TTC549 (cell line): Measurements from ENCODE around the gene BLOC1S1.

Experiments
- FAIRE-seq: peaks from 2 replicates; lab custom pipeline; 2012; peaks lifted over from hg19 to GRCh38; lab: Jason Lieb, UNC

BLOC1S1 gene

DNA sequence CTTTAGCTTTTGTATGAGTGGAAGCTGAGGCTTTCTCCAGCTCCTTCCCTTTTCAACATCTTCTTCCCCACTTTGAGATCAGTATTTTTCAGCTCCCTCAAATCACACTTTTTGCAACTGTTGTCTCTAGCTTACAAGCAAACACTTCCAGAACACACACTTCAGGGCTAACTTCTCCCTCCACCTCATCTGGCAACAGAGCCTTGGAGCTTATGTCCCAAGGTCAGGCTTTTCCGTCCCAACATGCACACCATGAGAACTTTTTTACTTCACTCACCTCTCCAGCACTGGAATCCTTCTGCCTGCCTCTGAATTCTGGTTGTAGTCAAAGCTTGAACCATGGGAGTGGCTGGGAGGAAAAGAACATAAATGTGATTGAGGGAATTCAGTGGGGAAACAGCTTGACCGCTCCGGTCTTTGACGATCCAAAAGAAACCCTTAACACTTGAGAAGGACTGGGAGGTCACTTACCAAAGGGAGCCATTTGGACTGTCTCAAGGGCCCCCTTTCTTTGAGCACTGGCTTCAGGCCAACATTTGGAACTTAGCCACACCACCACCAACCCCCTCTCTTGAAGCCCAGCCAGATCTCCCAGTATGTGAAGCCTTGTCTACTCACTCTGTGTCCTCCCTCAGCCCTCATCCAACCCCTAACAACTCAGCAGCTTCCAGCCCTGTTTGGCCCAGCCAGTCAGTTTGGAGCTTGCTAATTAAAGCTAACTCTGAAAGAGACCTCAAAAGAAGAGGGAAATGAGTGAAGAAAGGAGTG, 3.9 kb upstream of the BLOC1S1 start:
- no peak for FAIRE-seq

DNA sequence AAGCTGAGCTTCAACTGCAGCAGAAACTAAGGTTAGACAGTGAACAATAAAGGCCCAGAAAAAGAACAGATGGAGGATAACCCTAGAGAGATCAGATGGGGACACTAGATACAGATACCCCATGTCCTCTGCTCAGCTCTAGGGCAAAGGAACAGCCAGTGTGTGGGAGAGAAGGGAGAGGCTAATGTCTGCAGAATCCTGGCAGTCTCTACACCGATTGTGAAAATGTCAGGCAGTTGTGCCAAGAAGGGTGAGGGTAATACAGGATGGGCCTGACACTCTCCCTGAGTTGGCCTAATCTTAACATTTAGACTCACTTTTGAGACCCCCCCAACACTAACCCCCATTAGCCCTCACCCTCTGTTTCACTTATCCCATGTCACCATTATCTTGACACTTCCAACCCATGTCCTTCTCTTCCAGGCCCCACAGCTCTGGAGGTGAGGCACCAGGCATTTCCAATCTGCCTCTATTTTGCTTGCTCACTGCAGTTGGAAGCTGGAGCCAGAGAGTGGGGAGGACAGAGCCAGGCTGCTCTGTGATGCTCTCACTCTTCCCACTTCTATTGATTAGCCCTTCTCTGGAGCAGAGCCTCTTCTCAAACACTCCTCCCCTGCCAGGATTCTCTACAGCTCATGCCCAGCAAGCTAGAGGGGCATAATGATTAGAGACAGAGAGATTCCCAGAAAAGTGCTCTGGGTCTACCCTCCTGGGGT, 3.0 kb upstream of the BLOC1S1 start:
- no peak for FAIRE-seq

DNA sequence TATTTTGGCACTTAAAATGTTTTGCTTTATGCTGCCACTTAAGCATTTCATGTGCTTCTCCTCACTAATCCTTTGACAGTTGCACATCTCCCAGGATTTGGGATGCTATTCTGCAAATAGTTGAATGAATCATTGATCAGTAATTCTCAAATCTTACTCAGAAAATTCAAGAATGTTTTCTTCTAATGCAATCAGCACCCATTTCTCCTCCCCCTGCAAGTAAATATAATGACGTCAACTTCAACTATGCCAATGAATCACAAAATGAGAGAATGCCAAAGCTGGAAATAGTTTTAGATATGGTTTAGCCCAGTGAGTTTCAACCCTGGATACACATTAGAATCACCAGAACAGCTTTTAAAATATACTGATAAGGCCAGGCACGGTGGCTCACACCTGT, 2.1 kb upstream of the BLOC1S1 start:
- no peak for FAIRE-seq

DNA sequence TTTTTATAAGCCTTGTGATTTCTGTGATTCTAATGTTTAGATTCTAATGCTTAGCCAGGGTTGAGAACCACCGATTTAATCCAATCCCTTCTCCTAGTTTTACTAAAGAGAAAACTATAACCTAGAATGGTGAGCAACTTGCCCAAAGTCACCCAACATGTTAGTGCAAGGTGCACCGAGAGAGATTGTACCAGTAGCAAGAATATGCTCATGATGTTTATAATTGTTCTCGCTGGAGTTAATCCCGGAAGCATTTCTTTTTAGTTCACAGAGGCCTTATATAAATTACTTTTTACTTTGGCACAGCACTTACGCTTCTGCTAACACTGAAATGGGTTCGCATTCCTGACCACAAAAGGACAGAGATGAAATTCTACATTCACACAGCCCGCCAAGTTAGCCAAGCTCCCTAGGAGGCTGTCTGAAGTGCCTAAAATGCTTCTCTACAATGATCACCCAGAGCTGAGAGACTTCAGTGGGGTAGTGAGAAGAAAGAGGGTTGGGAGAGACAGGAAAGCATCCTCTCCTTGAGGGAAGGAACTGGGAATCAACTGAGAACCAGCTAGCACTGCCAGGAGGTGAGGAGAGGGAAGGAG, 579 bp upstream of the BLOC1S1 start:
- no peak for FAIRE-seq

DNA sequence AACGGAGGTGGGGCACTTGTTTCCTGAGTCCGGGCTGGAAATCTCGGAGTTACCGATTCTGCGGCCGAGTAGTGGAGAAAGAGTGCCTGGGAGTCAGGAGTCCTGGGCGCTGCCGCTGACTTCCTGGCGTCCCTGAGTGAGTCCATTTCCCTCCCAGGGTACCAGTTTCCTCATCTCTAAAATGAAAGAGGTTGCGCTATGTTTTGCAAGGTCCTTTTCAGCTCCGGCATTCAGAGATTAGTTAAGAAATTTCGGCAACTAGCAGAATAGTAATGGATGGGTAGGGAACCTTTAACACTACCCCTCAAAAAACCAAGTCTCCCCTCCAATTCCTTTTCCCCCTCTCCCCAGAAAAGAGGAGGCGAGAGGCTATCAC, 724 bp downstream of the BLOC1S1 start:
- FAIRE-seq, result no peak

DNA sequence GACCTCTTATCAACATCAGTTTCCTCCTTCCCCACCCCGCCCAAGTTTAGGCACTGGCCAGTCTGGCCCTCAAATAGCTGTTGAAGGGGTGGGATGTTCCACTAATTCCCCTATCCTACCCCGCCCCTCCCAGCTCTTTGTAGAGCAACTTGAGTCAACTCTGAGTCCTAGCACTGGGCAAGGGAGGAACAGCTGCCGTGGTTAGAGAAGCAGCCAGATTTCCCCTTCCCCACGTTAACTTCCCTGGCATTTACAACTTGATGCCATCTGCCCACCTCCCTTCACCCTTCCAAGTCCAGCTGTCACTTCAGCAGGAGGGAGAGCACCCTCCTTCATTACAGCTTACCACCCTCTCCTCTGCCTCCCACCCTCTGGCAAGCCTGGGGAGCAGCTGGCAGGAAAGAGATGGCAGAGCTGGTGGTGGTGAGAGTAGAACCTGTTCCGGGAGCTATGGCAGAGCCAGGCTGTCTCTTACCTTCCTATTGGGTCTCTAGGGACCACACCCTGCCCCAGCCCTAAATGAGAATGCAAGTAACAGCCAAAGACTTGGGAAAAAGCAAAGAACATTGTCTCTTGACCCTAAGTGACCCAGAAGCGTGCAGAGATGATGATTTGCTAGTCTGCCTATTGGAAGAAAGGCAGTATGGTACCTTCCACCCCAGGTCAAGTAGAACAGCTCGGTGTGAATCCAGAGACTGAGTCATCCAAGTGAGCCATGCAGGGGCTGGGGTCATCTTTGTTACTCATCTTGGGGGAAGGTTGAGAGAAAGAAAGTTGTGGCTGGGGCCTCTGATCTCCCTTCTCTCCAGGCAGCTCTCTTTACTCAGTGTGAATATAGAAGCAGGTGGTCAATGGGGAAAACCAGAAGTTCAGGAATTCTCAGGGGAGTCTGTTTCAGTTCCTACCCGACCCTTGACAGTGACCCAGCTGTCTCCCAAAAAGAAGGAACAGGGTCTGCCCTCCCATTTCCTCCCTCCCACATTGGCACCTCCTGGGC, 1.5 kb downstream of the BLOC1S1 start:
- no peak for FAIRE-seq

DNA sequence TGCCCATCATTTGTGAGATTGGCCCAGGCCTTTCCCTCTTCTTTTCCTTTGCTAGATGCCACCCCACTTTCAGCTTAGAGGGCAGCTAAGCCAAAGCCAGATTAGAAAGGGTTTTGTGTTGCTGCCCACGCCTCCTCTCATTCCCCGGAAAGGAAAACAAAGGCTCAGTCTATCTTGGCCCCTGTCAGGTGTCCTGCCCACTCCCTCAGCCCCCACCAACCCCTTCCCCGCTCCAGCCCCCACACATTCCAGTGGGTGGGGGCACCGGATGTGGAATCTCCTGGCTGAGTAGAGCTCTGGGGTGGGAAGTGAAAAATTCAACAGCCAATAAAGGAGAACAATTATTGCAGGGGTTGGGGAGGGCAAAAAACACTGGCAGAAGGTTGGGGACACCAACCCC, 2.2 kb downstream of the BLOC1S1 start:
- no peak for FAIRE-seq

DNA sequence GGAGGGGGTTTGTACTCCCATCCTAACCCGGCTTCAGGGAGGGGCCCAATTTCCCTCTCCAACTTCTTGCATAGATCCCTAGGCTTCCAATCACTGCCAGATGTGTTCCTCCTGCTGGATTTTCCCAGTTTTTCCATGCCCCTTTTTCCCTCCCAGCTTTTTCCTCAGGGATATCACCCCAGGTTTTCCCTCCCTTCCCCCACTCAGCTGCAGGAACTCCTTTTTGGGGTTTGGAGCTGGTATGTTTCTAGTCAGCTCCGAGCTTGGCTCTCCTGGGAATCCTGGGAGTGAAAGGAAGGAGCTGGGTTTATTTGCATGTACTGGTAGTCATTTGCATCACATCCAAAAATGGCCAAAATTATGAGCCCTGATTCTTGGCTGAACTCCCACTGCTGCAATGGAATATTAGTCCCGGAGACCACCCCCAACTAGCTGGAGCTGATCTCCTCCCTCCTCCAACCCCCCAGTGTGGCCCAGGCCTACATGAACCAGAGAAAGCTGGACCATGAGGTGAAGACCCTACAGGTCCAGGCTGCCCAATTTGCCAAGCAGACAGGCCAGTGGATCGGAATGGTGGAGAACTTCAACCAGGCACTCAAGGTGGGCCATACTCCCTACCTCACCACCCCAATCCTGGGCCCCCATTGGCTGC, 2.9 kb downstream of the BLOC1S1 start:
- FAIRE-seq, result no peak

DNA sequence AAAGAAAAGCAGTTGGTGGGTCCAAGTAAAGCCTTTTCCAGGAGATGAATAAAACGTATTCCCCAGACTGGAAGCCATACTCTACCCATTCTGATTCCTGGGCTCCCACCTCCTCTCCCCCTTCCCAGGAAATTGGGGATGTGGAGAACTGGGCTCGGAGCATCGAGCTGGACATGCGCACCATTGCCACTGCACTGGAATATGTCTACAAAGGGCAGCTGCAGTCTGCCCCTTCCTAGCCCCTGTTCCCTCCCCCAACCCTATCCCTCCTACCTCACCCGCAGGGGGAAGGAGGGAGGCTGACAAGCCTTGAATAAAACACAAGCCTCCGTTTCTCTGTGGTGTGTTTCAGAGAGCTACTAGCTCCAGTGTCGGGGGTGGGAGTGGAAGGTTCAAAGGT, 3.5 kb downstream of the BLOC1S1 start:
- FAIRE-seq, result no peak

DNA sequence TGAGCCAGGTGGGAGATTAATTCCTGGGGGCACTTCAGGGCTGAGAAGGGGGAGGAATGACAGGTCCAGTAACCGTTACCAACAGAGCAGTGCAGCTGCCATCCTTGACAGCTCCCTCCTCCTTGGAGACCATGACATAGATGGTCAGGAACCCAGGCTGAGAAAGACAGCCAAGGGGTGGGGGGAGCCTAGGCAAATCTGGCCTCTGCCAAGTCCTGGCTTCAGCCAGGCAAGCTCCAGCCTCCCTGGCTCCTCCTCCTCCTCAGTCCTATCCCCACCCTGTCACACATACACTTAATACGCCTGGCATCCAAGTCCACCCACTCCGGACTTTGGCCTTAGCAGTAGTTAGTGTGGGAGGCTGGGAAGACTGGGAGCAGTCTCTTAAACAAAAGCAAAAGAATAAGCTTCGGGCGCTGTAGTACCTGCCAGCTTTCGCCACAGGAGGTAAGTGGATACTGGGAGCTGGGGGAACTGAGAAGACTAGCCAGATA, 4.3 kb downstream of the BLOC1S1 start, which contains the start of gene RDH5:
Gene RDH5 (plus strand): TSS at position 323 of the 494 bp plus-strand sequence. CDS start 792 bp downstream, outside the sequence.
- FAIRE-seq, result no peak

DNA sequence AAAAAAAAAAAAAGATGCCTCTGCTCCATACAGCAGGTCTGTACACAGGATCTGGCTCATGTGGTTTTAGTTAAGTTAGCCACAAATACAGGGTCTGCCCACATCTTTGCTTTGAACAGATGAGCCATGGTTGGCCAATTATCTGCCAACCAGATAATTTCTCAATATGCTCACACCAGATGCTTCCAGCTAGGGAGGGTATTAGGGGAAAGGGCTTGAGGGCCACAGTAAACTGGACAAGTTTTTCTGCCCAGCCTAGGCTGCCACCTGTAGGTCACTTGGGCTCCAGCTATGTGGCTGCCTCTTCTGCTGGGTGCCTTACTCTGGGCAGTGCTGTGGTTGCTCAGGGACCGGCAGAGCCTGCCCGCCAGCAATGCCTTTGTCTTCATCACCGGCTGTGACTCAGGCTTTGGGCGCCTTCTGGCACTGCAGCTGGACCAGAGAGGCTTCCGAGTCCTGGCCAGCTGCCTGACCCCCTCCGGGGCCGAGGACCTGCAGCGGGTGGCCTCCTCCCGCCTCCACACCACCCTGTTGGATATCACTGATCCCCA, 5.1 kb downstream of the BLOC1S1 start:
- no peak for FAIRE-seq

DNA sequence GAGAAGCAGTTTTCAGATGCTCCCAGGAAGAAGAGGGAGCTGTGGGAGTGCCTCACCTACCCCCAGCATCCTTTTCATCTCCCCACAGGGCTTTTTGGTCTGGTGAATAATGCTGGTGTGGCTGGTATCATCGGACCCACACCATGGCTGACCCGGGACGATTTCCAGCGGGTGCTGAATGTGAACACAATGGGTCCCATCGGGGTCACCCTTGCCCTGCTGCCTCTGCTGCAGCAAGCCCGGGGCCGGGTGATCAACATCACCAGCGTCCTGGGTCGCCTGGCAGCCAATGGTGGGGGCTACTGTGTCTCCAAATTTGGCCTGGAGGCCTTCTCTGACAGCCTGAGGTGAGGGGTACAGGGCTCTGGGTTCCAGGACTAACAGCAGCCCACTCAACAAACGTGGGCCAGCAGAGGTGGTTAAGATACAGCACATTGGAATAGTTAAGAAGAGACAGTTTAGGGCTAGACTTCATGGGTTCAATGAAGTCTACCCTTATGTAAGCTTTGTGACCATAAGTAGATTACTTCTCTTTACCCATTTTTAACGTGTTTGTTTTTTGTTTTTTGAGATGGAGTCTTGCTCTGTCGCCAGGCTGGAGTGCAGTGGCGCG, 5.9 kb downstream of the BLOC1S1 start:
- no peak for FAIRE-seq

DNA sequence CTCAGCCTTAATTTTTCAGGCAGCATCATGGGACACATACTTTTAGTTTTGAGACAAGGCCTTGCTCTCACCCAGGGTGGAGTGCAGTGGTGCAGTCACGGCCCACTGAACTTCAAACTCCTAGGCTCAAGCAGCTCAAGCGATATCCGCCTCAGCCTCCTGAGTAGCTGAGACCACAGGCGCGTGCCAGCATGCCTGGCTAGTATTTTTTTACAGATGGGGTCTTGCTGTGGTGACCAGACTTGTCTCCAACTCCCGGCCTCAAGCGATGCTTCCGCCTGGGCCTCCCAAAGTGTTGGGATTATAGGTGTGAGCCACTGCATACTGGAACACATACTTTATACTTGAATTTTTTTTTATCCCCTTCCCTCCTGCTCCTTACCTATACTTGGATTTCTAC, 7.1 kb downstream of the BLOC1S1 start:
- FAIRE-seq, result no peak

DNA sequence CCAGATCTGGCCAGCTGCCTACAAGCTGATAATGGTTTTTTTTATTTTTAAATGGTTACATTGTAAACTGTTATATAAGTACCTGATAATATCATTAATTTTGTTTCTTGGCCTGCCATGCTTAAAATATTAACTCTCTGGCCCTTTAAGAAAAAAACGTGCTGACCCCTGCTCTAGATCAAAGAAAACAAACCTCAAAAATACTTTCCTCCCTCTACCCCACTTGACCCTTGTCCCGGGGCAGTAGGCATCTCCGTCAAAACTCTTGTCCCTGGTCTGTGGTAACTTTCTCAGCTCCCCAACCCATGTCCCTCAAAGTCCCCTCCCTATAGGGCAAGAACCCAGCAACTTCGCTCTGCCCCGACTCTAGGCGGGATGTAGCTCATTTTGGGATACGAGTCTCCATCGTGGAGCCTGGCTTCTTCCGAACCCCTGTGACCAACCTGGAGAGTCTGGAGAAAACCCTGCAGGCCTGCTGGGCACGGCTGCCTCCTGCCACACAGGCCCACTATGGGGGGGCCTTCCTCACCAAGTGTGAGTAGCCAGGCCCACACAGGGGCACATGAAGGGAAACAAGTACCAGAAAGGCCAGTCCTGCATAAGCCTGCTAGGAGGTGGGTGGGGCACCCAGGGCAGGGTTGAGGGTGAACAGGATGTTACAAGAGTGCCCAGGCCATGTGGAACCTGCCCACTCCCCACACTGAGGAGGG, 7.8 kb downstream of the BLOC1S1 start:
- no peak for FAIRE-seq

DNA sequence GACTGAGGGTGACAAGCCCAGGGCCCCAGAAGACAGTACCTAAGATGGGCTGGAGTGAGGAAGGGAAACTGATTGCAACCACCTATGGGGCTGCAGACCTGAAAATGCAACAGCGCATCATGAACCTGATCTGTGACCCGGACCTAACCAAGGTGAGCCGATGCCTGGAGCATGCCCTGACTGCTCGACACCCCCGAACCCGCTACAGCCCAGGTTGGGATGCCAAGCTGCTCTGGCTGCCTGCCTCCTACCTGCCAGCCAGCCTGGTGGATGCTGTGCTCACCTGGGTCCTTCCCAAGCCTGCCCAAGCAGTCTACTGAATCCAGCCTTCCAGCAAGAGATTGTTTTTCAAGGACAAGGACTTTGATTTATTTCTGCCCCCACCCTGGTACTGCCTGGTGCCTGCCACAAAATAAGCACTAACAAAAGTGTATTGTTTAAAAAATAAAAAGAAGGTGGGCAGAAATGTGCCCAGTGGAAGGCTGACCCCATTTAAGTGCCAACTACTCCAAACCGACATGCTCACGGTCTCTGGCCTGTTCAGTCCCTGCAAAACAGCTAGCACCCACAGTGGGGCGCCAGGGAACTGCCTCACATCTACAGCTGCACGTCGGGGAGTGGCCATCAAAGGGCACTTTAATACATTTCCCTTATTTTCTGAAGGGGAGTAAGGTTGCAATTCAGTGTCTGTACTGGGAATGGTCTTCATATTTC, 8.5 kb downstream of the BLOC1S1 start:
- FAIRE-seq, result no peak

DNA sequence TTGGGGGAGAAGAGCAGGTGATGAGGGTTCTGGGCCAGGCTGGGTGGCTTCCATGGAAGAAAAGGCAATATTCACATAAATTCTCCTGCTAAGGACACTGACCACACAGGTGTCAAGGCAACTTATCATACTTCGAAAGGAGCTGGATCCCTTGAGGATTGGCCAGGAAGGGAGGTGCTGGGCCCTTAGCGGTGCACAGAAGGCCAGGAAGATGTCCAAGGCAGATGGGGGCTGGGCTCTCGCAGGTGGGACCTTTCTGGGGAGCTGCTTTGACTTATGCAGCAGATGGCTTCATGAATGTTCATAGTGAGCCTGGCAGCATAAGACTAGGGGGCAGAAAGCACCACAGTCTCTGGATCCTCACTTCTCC, 9.1 kb downstream of the BLOC1S1 start:
- no peak for FAIRE-seq

DNA sequence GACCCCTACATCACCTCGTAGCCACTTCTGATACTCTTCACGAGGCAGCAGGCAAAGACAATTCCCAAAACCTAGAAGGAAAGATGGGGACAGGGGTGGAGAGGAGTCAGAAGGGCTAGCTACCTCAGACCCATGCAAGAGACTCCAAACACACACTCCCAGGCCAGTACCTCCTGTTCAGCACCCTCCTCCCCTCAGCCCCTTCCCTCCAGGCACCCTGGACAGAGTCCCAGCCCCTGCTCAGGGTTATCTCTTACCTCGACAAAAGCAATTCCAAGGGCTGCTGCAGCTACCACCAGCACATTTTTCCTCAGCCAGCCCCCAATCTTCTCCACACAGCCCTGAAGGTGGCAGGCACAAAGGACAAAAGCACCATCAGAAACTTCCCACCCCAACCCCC, 9.7 kb downstream of the BLOC1S1 start:
- no peak for FAIRE-seq

DNA sequence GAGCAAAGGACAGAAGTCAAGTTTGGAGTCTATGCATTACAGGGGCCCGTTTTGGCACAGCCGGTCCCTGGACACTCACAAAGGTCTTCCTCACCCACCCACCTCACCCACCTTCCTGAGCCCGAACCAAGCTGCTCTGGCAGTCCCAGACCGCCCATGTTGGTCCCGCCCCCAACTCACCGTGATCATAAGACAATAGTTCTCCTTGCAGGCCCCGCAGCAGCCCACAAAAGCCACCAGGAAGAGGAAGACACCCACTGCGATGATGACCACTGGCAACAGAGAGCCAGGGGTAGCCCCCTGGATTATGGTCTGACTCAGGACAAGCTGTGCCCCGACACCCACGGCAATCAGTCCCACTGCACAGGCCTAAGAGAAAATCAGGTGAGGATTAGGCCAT, 11.1 kb downstream of the BLOC1S1 start:
- FAIRE-seq, result no peak

DNA sequence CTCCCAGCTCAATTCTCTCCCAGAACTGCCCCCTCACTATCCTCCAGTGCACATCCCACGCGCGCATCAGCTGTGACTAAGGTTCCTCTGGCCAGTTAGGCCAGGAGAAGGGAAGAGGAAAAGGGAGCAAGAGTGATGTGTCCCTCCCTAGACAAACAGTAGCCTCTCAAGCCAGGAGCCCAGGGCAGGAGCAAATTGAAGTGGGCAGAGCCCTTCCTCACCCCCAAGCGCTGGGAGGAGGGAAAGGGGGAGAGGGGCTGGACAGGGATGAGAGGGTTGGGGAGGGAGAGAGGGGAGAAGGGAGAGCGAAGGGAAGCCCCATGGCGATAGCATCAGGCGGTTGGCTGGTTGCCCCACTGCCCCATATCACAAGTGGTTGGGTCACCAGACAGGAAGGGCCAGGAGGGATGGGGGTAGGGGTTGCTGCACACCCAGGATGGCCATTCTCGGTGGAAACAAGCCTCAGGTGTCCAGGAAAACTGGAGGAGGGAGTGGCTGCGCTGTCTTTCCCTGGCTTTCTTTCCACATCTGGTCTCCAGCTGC, 11.9 kb downstream of the BLOC1S1 start:
- no peak for FAIRE-seq
